ENCODE results near the gene TAS1R3. TPM values are rescaled to one million over a fixed set of nuclear protein-coding genes. Genes with fewer than 3 reads are reported as not detected.
"Not testable (repeated sequence)": the region's sequence is repeated elsewhere in the genome, so short reads cannot be mapped to it uniquely, and the experiment has no call there.

The TAS1R3 gene
- total and polyA plus RNA-seq, 9 donors: 0.07 to 0.40 (median 0.24) TPM; not detected in 2

DNA sequence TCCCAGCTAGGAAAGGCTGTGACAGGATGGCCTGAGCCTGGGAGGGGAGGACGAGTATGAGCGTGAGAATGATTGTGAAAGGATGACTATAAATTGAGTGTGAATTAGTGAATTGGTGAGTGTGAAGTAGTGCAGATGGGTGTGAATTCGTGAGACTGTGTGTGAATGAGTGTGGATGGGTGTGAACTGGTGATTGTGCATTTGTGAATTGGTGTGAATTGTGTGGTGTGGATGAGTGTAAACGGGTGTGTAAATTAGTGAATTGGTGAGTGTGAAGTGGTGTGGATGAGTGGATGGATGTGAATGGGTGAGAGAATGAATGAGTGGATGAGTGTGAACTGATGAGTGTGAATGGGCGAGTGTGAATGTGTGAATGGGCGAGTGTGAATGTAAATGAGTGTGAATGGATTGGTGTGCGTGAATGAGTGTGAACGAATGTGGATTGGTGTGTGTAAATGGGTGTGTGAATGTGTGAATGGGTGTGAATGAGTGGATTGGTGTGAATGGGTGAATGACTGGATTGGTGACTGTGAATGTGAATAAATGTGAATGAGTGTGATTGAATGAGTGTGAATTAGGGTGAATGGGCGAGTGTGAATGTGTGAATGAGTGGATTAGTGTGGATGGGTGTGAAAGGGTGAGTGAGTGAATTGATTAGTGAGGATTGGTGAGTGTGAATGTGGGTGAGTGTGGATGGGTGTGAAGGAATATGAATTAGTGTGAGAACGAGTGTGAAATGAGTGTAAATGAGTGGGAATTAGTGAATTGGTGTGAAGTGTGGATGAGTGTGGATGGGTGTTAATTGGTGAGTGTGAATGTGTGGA lies 35.0 kb downstream of the TAS1R3 start:
- Histone ChIP-seq H3K36me3 (no peaks in the 10 kb centered on the region), H3K4me1 (ENCODE audit: insufficient read depth) (no peaks in the 10 kb centered on the region), H3K9me3 (no peaks in the 10 kb centered on the region), H3K27me3 (no peaks in the 10 kb centered on the region), H3K27ac (no peak overlapping the region), H3K4me3 (no peak overlapping the region)
- intact Hi-C loops (cut with DNase I): no loop called here
- WGBS, 3 donors: 74 to 83% (median 77%) methylated on average over 10 of the region's 10 CpGs
- no peak for TF ChIP-seq POLR2A (IDR thresholded peaks at IDR 0.05)
- TF ChIP-seq, protein P1, sequence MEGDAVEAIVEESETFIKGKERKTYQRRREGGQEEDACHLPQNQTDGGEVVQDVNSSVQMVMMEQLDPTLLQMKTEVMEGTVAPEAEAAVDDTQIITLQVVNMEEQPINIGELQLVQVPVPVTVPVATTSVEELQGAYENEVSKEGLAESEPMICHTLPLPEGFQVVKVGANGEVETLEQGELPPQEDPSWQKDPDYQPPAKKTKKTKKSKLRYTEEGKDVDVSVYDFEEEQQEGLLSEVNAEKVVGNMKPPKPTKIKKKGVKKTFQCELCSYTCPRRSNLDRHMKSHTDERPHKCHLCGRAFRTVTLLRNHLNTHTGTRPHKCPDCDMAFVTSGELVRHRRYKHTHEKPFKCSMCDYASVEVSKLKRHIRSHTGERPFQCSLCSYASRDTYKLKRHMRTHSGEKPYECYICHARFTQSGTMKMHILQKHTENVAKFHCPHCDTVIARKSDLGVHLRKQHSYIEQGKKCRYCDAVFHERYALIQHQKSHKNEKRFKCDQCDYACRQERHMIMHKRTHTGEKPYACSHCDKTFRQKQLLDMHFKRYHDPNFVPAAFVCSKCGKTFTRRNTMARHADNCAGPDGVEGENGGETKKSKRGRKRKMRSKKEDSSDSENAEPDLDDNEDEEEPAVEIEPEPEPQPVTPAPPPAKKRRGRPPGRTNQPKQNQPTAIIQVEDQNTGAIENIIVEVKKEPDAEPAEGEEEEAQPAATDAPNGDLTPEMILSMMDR (IDR thresholded peaks at IDR 0.05): no peak
- no peak for TF ChIP-seq EP300 (IDR thresholded peaks at IDR 0.05)
- no peak for DNase-seq

DNA sequence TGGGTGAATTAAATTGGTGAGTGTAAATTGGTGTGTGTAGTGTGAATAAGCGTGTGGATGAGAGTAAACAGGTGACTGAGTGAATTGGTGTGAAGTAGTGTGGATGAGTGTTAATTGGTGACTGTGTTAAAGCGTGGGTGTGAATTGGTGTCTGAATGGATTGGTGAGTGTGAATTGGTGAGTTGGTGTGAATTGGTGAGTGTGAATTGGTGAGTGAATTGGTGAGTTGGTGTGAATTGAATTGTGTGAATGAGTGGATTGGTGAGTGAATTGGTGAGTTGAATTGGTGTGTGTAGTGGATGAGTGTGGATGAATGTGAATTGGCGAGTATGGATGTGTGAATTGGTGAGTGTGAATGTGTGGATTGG lies 35.6 kb downstream of the TAS1R3 start:
- H3K27me3 ChIP-seq: no peaks in the 10 kb centered on the region
- no peaks in the 10 kb centered on the region for H3K36me3 ChIP-seq
- no peak for DNase-seq
- no peak overlapping the region for H3K27ac ChIP-seq
- no peak overlapping the region for H3K4me3 ChIP-seq
- intact Hi-C loops (cut with DNase I): no loop called here
- TF ChIP-seq EP300 (IDR thresholded peaks at IDR 0.05): no peak
- TF ChIP-seq, protein P1 (IDR thresholded peaks at IDR 0.05): no peak
- TF ChIP-seq POLR2A (IDR thresholded peaks at IDR 0.05): no peak
- WGBS, 3 donors: 89 to 95% (median 89%) methylated on average over 2 to 3 of the region's 3 CpGs
- H3K4me1 ChIP-seq (ENCODE audit: insufficient read depth): no peaks in the 10 kb centered on the region
- H3K9me3 ChIP-seq: no peaks in the 10 kb centered on the region

DNA sequence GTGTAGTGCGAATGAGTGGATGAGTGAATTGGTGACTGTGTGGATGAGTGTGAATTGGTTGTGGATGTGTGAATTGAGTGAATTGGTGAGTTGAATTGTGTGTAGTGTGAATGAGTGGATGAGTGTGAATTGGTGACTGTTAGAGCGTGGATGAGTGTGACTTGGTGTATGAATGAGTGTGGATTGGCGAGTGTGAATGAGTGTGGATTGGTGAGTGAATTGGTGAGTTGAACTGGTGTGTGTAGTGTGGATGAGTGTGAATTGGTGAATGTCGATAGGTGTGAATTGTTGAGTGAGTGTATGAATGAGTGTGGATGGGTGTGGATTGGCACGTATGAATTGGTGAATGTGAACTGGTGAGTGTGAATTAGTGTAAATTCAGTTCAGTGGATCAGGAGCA lies 36.2 kb downstream of the TAS1R3 start:
- intact Hi-C loops (cut with DNase I): no loop called here
- Histone ChIP-seq H3K4me3 (no peak overlapping the region), H3K4me1 (ENCODE audit: insufficient read depth) (no peaks in the 10 kb centered on the region), H3K27ac (no peak overlapping the region), H3K9me3 (no peaks in the 10 kb centered on the region), H3K27me3 (no peaks in the 10 kb centered on the region), H3K36me3 (no peaks in the 10 kb centered on the region)
- no peak for DNase-seq
- TF ChIP-seq EP300 (IDR thresholded peaks at IDR 0.05): no peak
- TF ChIP-seq, protein P1 (IDR thresholded peaks at IDR 0.05): no peak
- TF ChIP-seq POLR2A (IDR thresholded peaks at IDR 0.05): no peak
- 91 to 93% (median 92%) methylated on average over 5 of the region's 5 CpGs for WGBS, 3 donors

DNA sequence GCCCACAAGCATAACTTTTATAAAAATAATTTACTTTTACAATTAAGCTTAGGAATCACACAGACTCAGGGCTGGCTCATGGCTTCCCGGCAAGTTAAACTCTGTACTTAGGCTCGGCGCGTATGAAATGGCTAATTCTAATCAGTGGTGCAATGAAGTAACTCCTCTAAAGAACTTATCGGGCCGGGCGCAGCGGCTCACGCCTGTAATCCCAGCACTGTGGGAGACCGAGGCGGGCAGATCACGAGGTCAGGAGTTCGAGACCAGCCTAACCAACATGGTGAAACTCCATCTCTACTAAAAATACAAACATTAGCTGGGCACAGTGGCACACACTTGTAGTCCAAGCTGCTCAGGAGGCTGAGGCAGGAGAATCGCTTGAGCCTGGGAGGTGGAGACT lies 39.0 kb downstream of the TAS1R3 start:
- H3K27ac ChIP-seq; H3K27me3 ChIP-seq; H3K36me3 ChIP-seq; DNase-seq; H3K4me3 ChIP-seq; H3K9me3 ChIP-seq; H3K4me1 ChIP-seq (ENCODE audit: insufficient read depth): not testable (repeated sequence)
- intact Hi-C loops (cut with DNase I): loop anchor here in 2 of 4 donors (10.0 kb wide), 2 partner anchors 135 to 255 kb away; partner anchors contain the start of gene C1orf159 (in 1 of the 2)
- 86 to 87% (median 86%) methylated on average over 14 of the region's 14 CpGs for WGBS, 3 donors

DNA sequence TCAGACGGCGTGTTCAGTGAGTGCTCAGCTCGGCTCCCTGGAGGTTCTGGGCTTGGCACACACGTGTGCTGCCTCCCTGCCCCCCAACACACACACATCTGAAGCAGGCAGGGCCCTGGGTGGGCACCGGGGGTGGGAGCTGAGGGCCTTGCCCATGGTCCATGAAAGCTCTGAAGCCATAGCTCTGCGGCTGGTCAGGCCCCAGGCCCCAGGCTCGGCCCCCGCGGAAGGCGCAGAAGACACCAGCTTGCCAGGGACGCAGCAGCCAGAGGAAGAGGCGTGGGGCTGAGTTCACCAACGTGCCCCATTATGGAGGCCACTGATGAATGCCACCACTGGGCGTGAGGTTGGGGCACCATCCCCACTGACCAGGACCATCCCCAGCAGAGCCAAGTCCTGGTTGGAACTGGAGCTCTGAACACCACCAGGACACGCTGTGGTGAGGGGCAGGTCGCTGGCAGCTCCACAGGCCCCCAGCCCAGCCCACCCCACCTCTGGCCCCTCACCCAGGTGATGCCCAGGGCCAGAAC lies 39.8 kb downstream of the TAS1R3 start:
- DNase-seq: no peak
- Histone ChIP-seq H3K9me3 (no peaks in the 10 kb centered on the region), H3K4me3 (no peak overlapping the region), H3K36me3 (no peaks in the 10 kb centered on the region), H3K27ac (no peak overlapping the region), H3K27me3 (no peaks in the 10 kb centered on the region), H3K4me1 (ENCODE audit: insufficient read depth) (peaks cover 6% of the 10 kb centered on the region)
- TF ChIP-seq POLR2A (IDR thresholded peaks at IDR 0.05): no peak
- TF ChIP-seq, protein P1 (IDR thresholded peaks at IDR 0.05): no peak
- TF ChIP-seq EP300 (IDR thresholded peaks at IDR 0.05): no peak
- intact Hi-C loops (cut with DNase I): loop anchor here in 2 of 4 donors (10.0 kb wide), 2 partner anchors 134 to 256 kb away; partner anchors contain the start of gene C1orf159 (in 1 of the 2)
- 73 to 83% (median 82%) methylated on average over 16 of the region's 16 CpGs for WGBS, 3 donors
